ENCODE results near the gene ABCA9. TPM values are rescaled to one million over a fixed set of nuclear protein-coding genes. Genes with fewer than 3 reads are reported as not detected.

Gene ABCA9
- total RNA-seq, 1 experiment from 2014 or later, result 0.05 TPM

DNA sequence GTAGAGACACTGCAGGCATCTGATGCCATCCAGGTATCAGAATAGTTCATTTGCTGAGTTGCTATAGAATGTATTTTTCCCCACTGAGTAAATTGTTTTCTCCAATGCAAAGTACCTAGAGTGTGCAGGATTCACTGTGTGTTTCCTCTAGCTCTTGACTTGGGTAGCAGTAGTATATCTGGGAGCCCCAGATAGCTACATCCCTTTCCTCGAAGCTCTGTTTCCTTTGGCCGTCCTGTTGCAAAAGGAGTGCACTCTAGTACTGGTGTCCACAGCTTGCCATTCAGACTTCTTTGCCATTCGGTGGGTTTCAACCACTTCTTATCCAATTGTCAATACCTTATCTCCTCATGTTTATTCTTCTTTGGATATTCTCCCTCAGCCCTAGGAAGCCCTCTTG, 118.3 kb downstream of the ABCA9 start:
- Histone ChIP-seq H3K27ac (ENCODE audit: low read length) (no peak overlapping the region), H3K4me3 (ENCODE audit: low read depth in 2 of 2, low read length in 2 of 2) (no peak overlapping the region), H3K36me3 (ENCODE audit: control insufficient read depth, insufficient read depth, low read length) (no peaks in the 10 kb centered on the region), H3K9me3 (ENCODE audit: control insufficient read depth, insufficient read depth, low read depth, low read length) (no peaks in the 10 kb centered on the region), H3K27me3 (ENCODE audit: control insufficient read depth, insufficient read depth, low read length) (no peaks in the 10 kb centered on the region), H3K4me1 (ENCODE audit: control insufficient read depth, insufficient read depth, low read length) (no peaks in the 10 kb centered on the region)
- no TSS peak for BruUV-seq (replicated peaks)
- ChIA-PET POLR2A (no interaction called here), CTCF (no interaction called here)
- DNase-seq (ENCODE audit: low read depth, low spot score) (no peak), ATAC-seq (no peak)
- in situ Hi-C loops (cut with HindIII; ENCODE audit: low pct_unique_long_range_greater_than_20kb, low sequenced_read_pairs) (no loop called here), intact Hi-C loops (cut with micrococcal nuclease; ENCODE audit: unreplicated experiment) (no loop called here)
- TF ChIP-seq, protein P1, sequence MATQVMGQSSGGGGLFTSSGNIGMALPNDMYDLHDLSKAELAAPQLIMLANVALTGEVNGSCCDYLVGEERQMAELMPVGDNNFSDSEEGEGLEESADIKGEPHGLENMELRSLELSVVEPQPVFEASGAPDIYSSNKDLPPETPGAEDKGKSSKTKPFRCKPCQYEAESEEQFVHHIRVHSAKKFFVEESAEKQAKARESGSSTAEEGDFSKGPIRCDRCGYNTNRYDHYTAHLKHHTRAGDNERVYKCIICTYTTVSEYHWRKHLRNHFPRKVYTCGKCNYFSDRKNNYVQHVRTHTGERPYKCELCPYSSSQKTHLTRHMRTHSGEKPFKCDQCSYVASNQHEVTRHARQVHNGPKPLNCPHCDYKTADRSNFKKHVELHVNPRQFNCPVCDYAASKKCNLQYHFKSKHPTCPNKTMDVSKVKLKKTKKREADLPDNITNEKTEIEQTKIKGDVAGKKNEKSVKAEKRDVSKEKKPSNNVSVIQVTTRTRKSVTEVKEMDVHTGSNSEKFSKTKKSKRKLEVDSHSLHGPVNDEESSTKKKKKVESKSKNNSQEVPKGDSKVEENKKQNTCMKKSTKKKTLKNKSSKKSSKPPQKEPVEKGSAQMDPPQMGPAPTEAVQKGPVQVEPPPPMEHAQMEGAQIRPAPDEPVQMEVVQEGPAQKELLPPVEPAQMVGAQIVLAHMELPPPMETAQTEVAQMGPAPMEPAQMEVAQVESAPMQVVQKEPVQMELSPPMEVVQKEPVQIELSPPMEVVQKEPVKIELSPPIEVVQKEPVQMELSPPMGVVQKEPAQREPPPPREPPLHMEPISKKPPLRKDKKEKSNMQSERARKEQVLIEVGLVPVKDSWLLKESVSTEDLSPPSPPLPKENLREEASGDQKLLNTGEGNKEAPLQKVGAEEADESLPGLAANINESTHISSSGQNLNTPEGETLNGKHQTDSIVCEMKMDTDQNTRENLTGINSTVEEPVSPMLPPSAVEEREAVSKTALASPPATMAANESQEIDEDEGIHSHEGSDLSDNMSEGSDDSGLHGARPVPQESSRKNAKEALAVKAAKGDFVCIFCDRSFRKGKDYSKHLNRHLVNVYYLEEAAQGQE (IDR thresholded peaks at IDR 0.05; ENCODE audit: insufficient read depth in 1 of 2, low read depth in 2 of 2, low read length in 1 of 2), result no peak
- no peak for TF ChIP-seq TCF7L2 (IDR thresholded peaks at IDR 0.05; ENCODE audit: low read depth, low read length)
- TF ChIP-seq POLR2AphosphoS5 (IDR thresholded peaks at IDR 0.05; ENCODE audit: low read depth, low read length), result no peak
- no peak for TF ChIP-seq SIN3A (IDR thresholded peaks at IDR 0.05; ENCODE audit: borderline replicate concordance, insufficient read depth, low read depth, low read length)
- TF ChIP-seq, protein P2, sequence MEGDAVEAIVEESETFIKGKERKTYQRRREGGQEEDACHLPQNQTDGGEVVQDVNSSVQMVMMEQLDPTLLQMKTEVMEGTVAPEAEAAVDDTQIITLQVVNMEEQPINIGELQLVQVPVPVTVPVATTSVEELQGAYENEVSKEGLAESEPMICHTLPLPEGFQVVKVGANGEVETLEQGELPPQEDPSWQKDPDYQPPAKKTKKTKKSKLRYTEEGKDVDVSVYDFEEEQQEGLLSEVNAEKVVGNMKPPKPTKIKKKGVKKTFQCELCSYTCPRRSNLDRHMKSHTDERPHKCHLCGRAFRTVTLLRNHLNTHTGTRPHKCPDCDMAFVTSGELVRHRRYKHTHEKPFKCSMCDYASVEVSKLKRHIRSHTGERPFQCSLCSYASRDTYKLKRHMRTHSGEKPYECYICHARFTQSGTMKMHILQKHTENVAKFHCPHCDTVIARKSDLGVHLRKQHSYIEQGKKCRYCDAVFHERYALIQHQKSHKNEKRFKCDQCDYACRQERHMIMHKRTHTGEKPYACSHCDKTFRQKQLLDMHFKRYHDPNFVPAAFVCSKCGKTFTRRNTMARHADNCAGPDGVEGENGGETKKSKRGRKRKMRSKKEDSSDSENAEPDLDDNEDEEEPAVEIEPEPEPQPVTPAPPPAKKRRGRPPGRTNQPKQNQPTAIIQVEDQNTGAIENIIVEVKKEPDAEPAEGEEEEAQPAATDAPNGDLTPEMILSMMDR (IDR thresholded peaks at IDR 0.05), result no peak

DNA sequence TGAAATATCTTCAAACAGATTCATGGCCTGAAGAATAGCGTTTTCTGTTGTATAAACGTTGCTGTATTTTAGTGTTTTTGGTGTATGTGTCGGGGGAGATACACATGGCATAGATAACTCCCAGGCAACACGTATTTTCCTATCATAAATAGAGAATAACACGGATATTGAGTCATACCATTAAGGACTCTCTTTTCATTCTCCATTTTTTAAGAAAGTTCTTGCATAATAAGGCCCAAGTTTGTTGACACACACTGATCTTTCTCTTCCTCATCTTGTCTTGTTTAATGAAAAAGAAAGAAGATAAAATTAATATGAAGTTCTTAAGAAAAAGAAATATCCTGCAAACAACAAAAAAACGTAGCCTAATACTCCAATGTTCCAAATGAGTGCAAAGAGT, 119.0 kb downstream of the ABCA9 start:
- Histone ChIP-seq H3K36me3 (ENCODE audit: control insufficient read depth, insufficient read depth, low read length) (no peaks in the 10 kb centered on the region), H3K4me1 (ENCODE audit: control insufficient read depth, insufficient read depth, low read length) (no peaks in the 10 kb centered on the region), H3K9me3 (ENCODE audit: control insufficient read depth, insufficient read depth, low read depth, low read length) (no peaks in the 10 kb centered on the region), H3K27ac (ENCODE audit: low read length) (no peak overlapping the region), H3K27me3 (ENCODE audit: control insufficient read depth, insufficient read depth, low read length) (no peaks in the 10 kb centered on the region), H3K4me3 (ENCODE audit: low read depth in 2 of 2, low read length in 2 of 2) (no peak overlapping the region)
- DNase-seq (ENCODE audit: low read depth, low spot score), result no peak
- BruUV-seq (replicated peaks), result no TSS peak
- no peak for ATAC-seq
- intact Hi-C loops (cut with micrococcal nuclease; ENCODE audit: unreplicated experiment) (no loop called here), in situ Hi-C loops (cut with HindIII; ENCODE audit: low pct_unique_long_range_greater_than_20kb, low sequenced_read_pairs) (no loop called here)
- TF ChIP-seq TCF7L2 (IDR thresholded peaks at IDR 0.05; ENCODE audit: low read depth, low read length), result no peak
- no peak for TF ChIP-seq SIN3A (IDR thresholded peaks at IDR 0.05; ENCODE audit: borderline replicate concordance, insufficient read depth, low read depth, low read length)
- no peak for TF ChIP-seq POLR2AphosphoS5 (IDR thresholded peaks at IDR 0.05; ENCODE audit: low read depth, low read length)
- TF ChIP-seq, protein P2 (IDR thresholded peaks at IDR 0.05), result no peak
- TF ChIP-seq, protein P1 (IDR thresholded peaks at IDR 0.05; ENCODE audit: insufficient read depth in 1 of 2, low read depth in 2 of 2, low read length in 1 of 2), result no peak
- POLR2A ChIA-PET, result no interaction called here
- CTCF ChIA-PET, result no interaction called here
